NCI-H2107 (cell line): ENCODE results near the gene MGST3.
A peak's percentile ranks its signal among the peaks of the same experiment; 100 is the strongest.
"Not testable (repeated sequence)": the region's sequence is repeated elsewhere in the genome, so short reads cannot be mapped to it uniquely, and the experiment has no call there.

Experiments used
- DNase-seq: peaks from one replicate; lab custom pipeline; 2025; lab: John Stamatoyannopoulos, UW

MGST3 gene

GRCh38 chr1:165697881-165698760 is 67.1 kb downstream of the MGST3 start, which contains the start of gene ALDH9A1:
ALDH9A1 (minus strand) TSS chr1:165698562; CDS start chr1:165698558, 4 bp downstream.
- peak; percentile 86 for DNase-seq

GRCh38 chr1:165698761-165699052 is 67.7 kb downstream of the MGST3 start:
- no peak for DNase-seq

GRCh38 chr1:165699577-165699976 is 68.5 kb downstream of the MGST3 start:
- no peak for DNase-seq

DNA sequence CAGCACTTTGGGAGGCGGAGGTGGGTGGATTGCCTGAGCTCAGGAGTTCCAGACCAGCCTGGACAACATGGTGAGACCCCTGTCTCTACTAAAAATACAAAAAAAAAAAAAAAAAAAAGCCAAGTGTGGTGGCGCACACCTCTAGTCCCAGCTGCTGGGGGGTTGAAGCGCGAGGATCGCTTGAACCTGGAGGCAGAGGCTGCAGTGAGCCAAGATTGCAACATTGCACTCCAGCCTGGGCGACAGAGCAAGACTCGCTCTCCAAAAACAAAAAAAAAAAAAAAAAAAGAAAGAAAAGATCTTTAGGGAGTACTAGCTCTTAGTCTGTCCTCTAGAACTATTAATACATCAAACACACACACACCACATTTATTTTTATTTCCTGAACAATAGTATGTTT is 70.9 kb downstream of the MGST3 start:
- not testable (repeated sequence) for DNase-seq

GRCh38 chr1:165703648-165704047 is 72.6 kb downstream of the MGST3 start:
- DNase-seq = no peak
